Activated CD8-positive, alpha-beta memory T cell treated with anti-CD3 and anti-CD28 coated beads for 48 hours (primary cell): ENCODE measurements around the gene BMERB1.
"Not testable (repeated sequence)": the region's sequence is repeated elsewhere in the genome, so short reads cannot be mapped to it uniquely, and the experiment has no call there.

Experiments used
- DNase-seq, 3 experiments: peaks; one replicate each; pipeline ENCODE4 v3.0.0-alpha.2; 2020; ENCODE audit warnings: low read depth in 2 of 3, low spot score in 2 of 3

BMERB1 gene

GRCh38 chr16:15459791-15460190 lies 25.4 kb downstream of the BMERB1 start:
- DNase-seq = no peak

- DNase-seq = no peak
Measured at GRCh38 chr16:15460601-15461000, 26.2 kb downstream of the BMERB1 start.

GRCh38 chr16:15461376-15461775 lies 27.0 kb downstream of the BMERB1 start:
- no peak for DNase-seq

GRCh38 chr16:15464401-15465186 lies 30.2 kb downstream of the BMERB1 start:
- DNase-seq = no peak

- no peak for DNase-seq
Measured at GRCh38 chr16:15466131-15466530, 31.7 kb downstream of the BMERB1 start.

- no peak for DNase-seq
Measured at GRCh38 chr16:15466886-15467781, 32.7 kb downstream of the BMERB1 start.

- DNase-seq = not testable (repeated sequence)
Measured at GRCh38 chr16:15476971-15477370, 42.6 kb downstream of the BMERB1 start.

- DNase-seq = no peak
Measured at GRCh38 chr16:15477802-15478201, 43.4 kb downstream of the BMERB1 start.

GRCh38 chr16:15482068-15482747 lies 47.8 kb downstream of the BMERB1 start:
- peak in 2 of 3 experiments; percentile 10 to 16 for DNase-seq

GRCh38 chr16:15482748-15483298 lies 48.4 kb downstream of the BMERB1 start:
- no peak for DNase-seq

- DNase-seq = no peak
Measured at GRCh38 chr16:15483857-15484256, 49.5 kb downstream of the BMERB1 start.

GRCh38 chr16:15484662-15485061 lies 50.3 kb downstream of the BMERB1 start:
- DNase-seq = no peak

- no peak for DNase-seq
Measured at GRCh38 chr16:15485175-15485574, 50.8 kb downstream of the BMERB1 start.

GRCh38 chr16:15486661-15487060 lies 52.3 kb downstream of the BMERB1 start:
- no peak for DNase-seq

- DNase-seq = no peak
Measured at GRCh38 chr16:15487336-15488284, 53.2 kb downstream of the BMERB1 start.

GRCh38 chr16:15489016-15489415 lies 54.6 kb downstream of the BMERB1 start:
- DNase-seq = no peak

- no peak for DNase-seq
Measured at GRCh38 chr16:15490123-15490711, 55.8 kb downstream of the BMERB1 start.

- no peak for DNase-seq
Measured at GRCh38 chr16:15491411-15491810, 57.0 kb downstream of the BMERB1 start.

- DNase-seq = no peak
Measured at GRCh38 chr16:15492091-15492740, 57.8 kb downstream of the BMERB1 start.
